K562 (cell line): ENCODE results near the gene DAB2. TPM values are rescaled to one million over a fixed set of nuclear protein-coding genes. Genes with fewer than 3 reads are reported as not detected.

ENCODE experiments used
- ATAC-seq: fragments of 200-7000 bp; cut with Tn5 transposase; 3 replicates; pipeline ENCODE4 v1.9.1; 2020; ENCODE audit warnings: moderate library complexity
- BruUV-seq: library from RNA; stranded (reverse); fragments of 400-500 nt; replicated peaks from 2 replicates; lab custom pipeline; 2021; lab: Mats Ljungman, UMichigan
- CTCF ChIA-PET: fragments of 300-600 bp; formaldehyde crosslinking; extraction: SDS; loops from one replicate; lab custom pipeline; 2021; ENCODE audit warnings: low intra/inter-chr PET ratio; lab: Yijun Ruan, JAX
- POLR2A ChIA-PET: fragments of 300-600, 350-650 bp; sonication (Branson Sonifier 250); formaldehyde crosslinking; extraction: SDS; loops from one replicate; lab custom pipeline; 2021; ENCODE audit warnings: antibody characterized with exemption, inconsistent platforms; lab: Yijun Ruan, JAX
- DNase-seq, 4 experiments: peaks; one replicate each; pipeline versions ENCODE4 v3.0.0 to v3.0.0-alpha.2; 2011 to 2018; ENCODE audit warnings: low spot score in 3 of 4, mixed read lengths in 3 of 4; ENCODE audit errors: extremely low read depth in 1 of 4
- FAIRE-seq: peaks from 2 replicates; lab custom pipeline; 2011; peaks lifted over from hg19 to GRCh38; lab: Jason Lieb, UNC
- H2AFZ ChIP-seq: 2 replicates; pipeline ENCODE4 v1.6.0; 2011; ENCODE audit warnings: low read depth, low read length, control low read depth, inconsistent platforms
- H3K27ac ChIP-seq: fragments of 200-600 bp; 3 replicates; pipeline ENCODE4 v1.8.0; 2011; ENCODE audit warnings: low read depth, mild to moderate bottlenecking, control low read depth, inconsistent platforms, low read length, moderate library complexity, mixed read lengths; ENCODE audit errors: extremely low read depth
- H3K27me3 ChIP-seq, 2 experiments: fragments of 300-600 bp in 1 of 2; 2 replicates in 1 of 2; 3 replicates in 1 of 2; pipeline versions ENCODE4 v1.6.0 to v1.8.0; 2011; ENCODE audit warnings: inconsistent platforms in 2 of 2, low read length in 2 of 2, mild to moderate bottlenecking in 1 of 2, mixed read lengths in 1 of 2, moderate library complexity in 1 of 2; ENCODE audit not compliant: control insufficient read depth in 2 of 2, insufficient read depth in 2 of 2
- H3K36me3 ChIP-seq: fragments of 300-600 bp; 3 replicates; pipeline ENCODE4 v1.8.0; 2011; ENCODE audit warnings: mild to moderate bottlenecking, low read length, inconsistent platforms; ENCODE audit not compliant: control insufficient read depth, insufficient read depth
- H3K4me1 ChIP-seq, 2 experiments: fragments of 200-600 bp in 1 of 2; replicated peaks in 1 of 2; 2 replicates in 1 of 2; 3 replicates in 1 of 2; pipeline versions ENCODE4 v1.5.1 to v1.8.0; 2011; ENCODE audit warnings: inconsistent platforms in 2 of 2, low read length in 2 of 2, mild to moderate bottlenecking in 1 of 2, mixed read lengths in 1 of 2, moderate library complexity in 1 of 2; ENCODE audit not compliant: control insufficient read depth in 2 of 2, insufficient read depth in 2 of 2
- H3K4me2 ChIP-seq: 2 replicates; pipeline ENCODE4 v1.6.1; 2011; ENCODE audit warnings: low read length, control low read depth, inconsistent platforms, mixed read lengths; ENCODE audit not compliant: insufficient read depth
- H3K4me3 ChIP-seq: fragments of 200-600 bp; sonication (generic), shearing (Covaris generic); 2 replicates; pipeline ENCODE4 v1.5.1; 2016; ENCODE audit warnings: control low read depth, inconsistent platforms
- H3K79me2 ChIP-seq: fragments of 200-600 bp; 3 replicates; pipeline ENCODE4 v1.8.0; 2011; ENCODE audit warnings: low read length, inconsistent platforms; ENCODE audit not compliant: control insufficient read depth, insufficient read depth
- H3K9ac ChIP-seq, 2 experiments: 2 replicates each; pipeline versions ENCODE4 v1.6.0 to v1.6.1; 2011; ENCODE audit warnings: low read depth in 2 of 2, low read length in 2 of 2, control low read depth in 1 of 2, inconsistent platforms in 1 of 2, mild to moderate bottlenecking in 1 of 2, mixed read lengths in 1 of 2; ENCODE audit not compliant: insufficient read depth in 1 of 2
- H3K9me1 ChIP-seq: one replicate; pipeline ENCODE4 v1.6.0; 2011; ENCODE audit warnings: inconsistent platforms, mild to moderate bottlenecking, low read length, moderate library complexity; ENCODE audit not compliant: control insufficient read depth, insufficient read depth
- H3K9me3 ChIP-seq: replicated peaks from 2 replicates; pipeline ENCODE4 v1.5.1; 2011; ENCODE audit warnings: low read depth, low read length, inconsistent platforms; ENCODE audit not compliant: control insufficient read depth, insufficient read depth
- H4K20me1 ChIP-seq: replicated peaks from 2 replicates; pipeline ENCODE4 v1.6.1; 2011; ENCODE audit warnings: low read length, inconsistent platforms, mixed read lengths; ENCODE audit not compliant: control insufficient read depth, insufficient read depth
- ATF6 ChIP-seq: sonication (generic); formaldehyde crosslinking; IDR thresholded peaks from 2 replicates; pipeline ENCODE4 v1.4.0; 2020; ENCODE audit warnings: mild to moderate bottlenecking, missing genetic modification reagents
- CCAR2 ChIP-seq: fragments of 200-400 bp; formaldehyde crosslinking; IDR thresholded peaks from 2 replicates; pipeline ENCODE4 v1.6.1; 2017; ENCODE audit warnings: mild to moderate bottlenecking, low read depth, low read length
- CXXC5 ChIP-seq: fragments of 250-450 bp; sonication (Bioruptor Pico); IDR thresholded peaks from 2 replicates; pipeline ENCODE4 v1.8.0; 2022; ENCODE audit warnings: inconsistent platforms, mild to moderate bottlenecking, moderate library complexity
- NRF1 ChIP-seq, 2 experiments: fragments of 450-650 bp; IDR thresholded peaks in 1 of 2; conservative IDR thresholded peaks in 1 of 2; 2 replicates each; pipeline ENCODE4 v1.6.1; 2014; ENCODE audit warnings: mild to moderate bottlenecking in 2 of 2
- SMARCA5 ChIP-seq: fragments of 450-650 bp; IDR thresholded peaks from 2 replicates; pipeline ENCODE4 v1.6.1; 2016
- SRF ChIP-seq, 2 experiments: fragments of 250-450, 450-650 bp in 1 of 2; sonication (Bioruptor Pico) in 1 of 2; sonication (generic) in 1 of 2; formaldehyde crosslinking; IDR thresholded peaks; 2 replicates each; pipeline versions ENCODE4 v1.5.0 to v1.5.1; 2020 to 2022; ENCODE audit warnings: mild to moderate bottlenecking in 1 of 2, missing genetic modification reagents in 1 of 2
- THAP12 ChIP-seq: fragments of 250-450 bp; sonication (Bioruptor Pico); IDR thresholded peaks from 2 replicates; pipeline ENCODE4 v1.9.0; 2021; ENCODE audit warnings: mild to moderate bottlenecking, inconsistent platforms
- ZNF165 ChIP-seq: fragments of 250-450 bp; sonication (Bioruptor Pico); IDR thresholded peaks from 2 replicates; pipeline ENCODE4 v1.4.0; 2020; ENCODE audit warnings: borderline replicate concordance
- ZNF436 ChIP-seq: fragments of 250-450, 450-650 bp; sonication (Bioruptor Pico); formaldehyde crosslinking; IDR thresholded peaks from 2 replicates; pipeline ENCODE4 v1.7.0; 2020; ENCODE audit warnings: mild to moderate bottlenecking
- ZNF449 ChIP-seq: fragments of 250-450 bp; sonication (Bioruptor Pico); IDR thresholded peaks from 2 replicates; pipeline ENCODE4 v1.8.0; 2022; ENCODE audit warnings: moderate library complexity, mild to moderate bottlenecking, inconsistent platforms
- ZNF696 ChIP-seq: fragments of 250-450 bp; sonication (Bioruptor Pico); conservative IDR thresholded peaks from 2 replicates; pipeline ENCODE4 v1.4.0; 2020; ENCODE audit warnings: mild to moderate bottlenecking, moderate library complexity
- WGBS: fragments of 100-300 bp; shearing (Covaris generic); methylation state at CpG from one replicate; pipeline ENCODE4 v1.1.6; 2016; ENCODE audit warnings: low coverage, mixed read lengths; ENCODE audit not compliant: insufficient coverage; ENCODE audit errors: missing lambda C conversion rate; 5-methylcytosine and 5-hydroxymethylcytosine counted together
- in situ Hi-C: fragments of 300-500 bp; cut with MboI; formaldehyde crosslinking; loops from 4 replicates; pipeline ENCODE4 v1.15.0; 2018; ENCODE audit warnings: inconsistent platforms, mixed read lengths
- intact Hi-C: fragments of 100-400 bp; cut with micrococcal nuclease; formaldehyde crosslinking; loops from 2 replicates; pipeline ENCODE4 v1.14.2; 2022
- polyA plus RNA-seq, 8 experiments: library from polyadenylated mRNA; depleted of rRNA in 4 of 8; stranded (reverse) in 5 of 8; unstranded in 3 of 8; fragments of >200 nt; fragmentation: Nextera tagmentation in 2 of 8; fragmentation: Illumina TruSeq in 1 of 8; extraction: Ambion mirVana in 2 of 8; extraction: Trizol in 1 of 8; gene quantifications; 2 replicates each; pipeline versions ENCODE4 v1.2.1 to v1.2.3, GENCODE V29; 2011 to 2014; ENCODE audit warnings: inconsistent platforms in 1 of 8, missing spikeins in 1 of 8
- total RNA-seq, 7 experiments: library from RNA; depleted of rRNA in 6 of 7; stranded (reverse); fragments of >200 nt in 6 of 7; fragmentation: Illumina TruSeq in 2 of 7; extraction: Trizol in 2 of 7; gene quantifications; 2 replicates each; pipeline versions ENCODE4 v1.2.1 to v1.2.3, GENCODE V29; 2011 to 2021; ENCODE audit warnings: low replicate concordance in 1 of 7

Gene DAB2
- total and polyA plus RNA-seq, 9 of the 15 experiments (the other 6 are each of a cell fraction or from before 2014, with no cell fraction given) = 6.6 to 29.9 (median 24.1) TPM

- H4K20me1 ChIP-seq = no peaks in the 10 kb centered on the region
- in situ Hi-C loops = no loop called here
- no peaks in the 10 kb centered on the region for H3K4me1 ChIP-seq
- H3K27ac ChIP-seq = no peak overlapping the region
- DNase-seq (no peak), ATAC-seq (no peak), FAIRE-seq (no peak)
- no peaks in the 10 kb centered on the region for H3K9me3 ChIP-seq
- WGBS = 0% methylated on average over 4 of the region's 4 CpGs
- no peaks in the 10 kb centered on the region for H3K36me3 ChIP-seq
- POLR2A ChIA-PET = no interaction called here
- BruUV-seq = no TSS peak
- TF ChIP-seq ZNF696 (CRISPR knock-in tag) = no peak
- no peak for TF ChIP-seq ZNF165 (CRISPR knock-in tag)
- no peak for TF ChIP-seq NRF1 (conservative IDR thresholded peaks at IDR 0.05 in 1 of 2, IDR thresholded peaks at IDR 0.05 in 1 of 2)
- TF ChIP-seq CCAR2 = no peak
- TF ChIP-seq SMARCA5 = no peak
- no peak for TF ChIP-seq ZNF449 (CRISPR knock-in tag)
- no peak for TF ChIP-seq CXXC5 (CRISPR knock-in tag)
- no peak for TF ChIP-seq SRF (CRISPR knock-in tag; IDR thresholded peaks at IDR 0.05)
- no peak for TF ChIP-seq THAP12
- no peak for TF ChIP-seq ATF6 (CRISPR knock-in tag)
- TF ChIP-seq ZNF436 (CRISPR knock-in tag) = no peak
- H2AFZ ChIP-seq = no peak overlapping the region
- no peak overlapping the region for H3K4me3 ChIP-seq
- no peaks in the 10 kb centered on the region for H3K9me1 ChIP-seq
- intact Hi-C loops = no loop called here
- peaks cover 4 to 6% of the 10 kb centered on the region in 2 experiments; a peak in 1 of 5 replicates for H3K27me3 ChIP-seq
- CTCF ChIA-PET = no interaction called here
- no peaks in the 10 kb centered on the region for H3K79me2 ChIP-seq
- no peak overlapping the region for H3K9ac ChIP-seq
- H3K4me2 ChIP-seq = no peak overlapping the region
Observed at GRCh38 chr5:39433848-39434247, 9.1 kb upstream of the DAB2 start.
